Ectodermal cell (in vitro differentiated cells): ENCODE results near the gene LRTM2.

Experiments used
- H3K27ac ChIP-seq: 2 replicates; pipeline ENCODE4 v1.7.0; 2013; ENCODE audit warnings: mild to moderate bottlenecking, low read depth, low read length; ENCODE audit not compliant: insufficient read depth, poor library complexity, severe bottlenecking
- H3K27me3 ChIP-seq: 2 replicates; pipeline ENCODE4 v1.7.0; 2013; ENCODE audit warnings: mild to moderate bottlenecking, low read length; ENCODE audit not compliant: insufficient read depth, control insufficient read depth, poor library complexity, severe bottlenecking
- H3K36me3 ChIP-seq: one replicate; pipeline ENCODE4 v1.7.0; 2013; ENCODE audit warnings: low read length; ENCODE audit not compliant: control insufficient read depth, insufficient read depth
- H3K4me1 ChIP-seq: one replicate; pipeline ENCODE4 v1.7.0; 2013; ENCODE audit warnings: low read length; ENCODE audit not compliant: control insufficient read depth, insufficient read depth
- H3K4me3 ChIP-seq: 2 replicates; pipeline ENCODE4 v1.7.0; 2013; ENCODE audit warnings: low read depth, low read length, control low read depth; ENCODE audit not compliant: insufficient read depth
- H3K9me3 ChIP-seq: 2 replicates; pipeline ENCODE4 v1.7.0; 2013; ENCODE audit warnings: mild to moderate bottlenecking, low read length, moderate library complexity; ENCODE audit not compliant: control insufficient read depth
- WGBS, 2 experiments: methylation state at CpG; one replicate each; pipeline ENCODE4 v1.1.7; 2013; ENCODE audit warnings: missing lambda C conversion rate in 2 of 2; 5-methylcytosine and 5-hydroxymethylcytosine counted together

The LRTM2 gene

DNA sequence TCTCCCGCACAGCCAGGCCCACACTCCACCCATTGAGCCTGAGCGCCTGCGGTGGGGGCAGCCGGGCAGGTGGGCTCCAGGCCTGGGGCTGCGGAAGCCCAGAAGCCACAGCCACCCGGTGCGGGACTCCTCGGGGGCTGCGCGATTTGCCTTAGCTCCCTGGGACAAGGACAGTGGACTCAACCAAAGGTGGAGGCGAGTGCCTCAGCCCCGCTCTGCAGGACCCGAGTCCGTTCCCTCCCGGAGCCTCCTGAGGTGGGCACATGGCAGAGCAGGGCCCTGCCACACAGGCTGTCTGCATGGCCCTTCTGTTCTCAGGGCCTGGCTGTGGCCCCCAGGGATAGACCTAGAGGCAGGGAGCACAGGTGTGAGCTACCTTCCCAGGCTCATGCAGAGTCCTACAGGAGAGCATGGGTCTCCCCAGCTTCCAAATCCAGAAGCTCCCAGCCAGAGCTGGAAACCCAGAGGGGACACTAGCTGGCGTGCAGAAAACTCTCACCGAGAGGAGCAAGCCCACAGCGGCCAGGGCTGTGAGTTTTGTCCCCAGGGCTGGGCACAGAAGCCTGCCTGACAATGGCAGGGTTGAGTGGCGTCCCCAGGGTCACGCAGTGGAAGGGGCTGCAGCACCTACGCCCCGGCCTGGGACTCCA is 22.2 kb upstream of the LRTM2 start:
- Histone ChIP-seq H3K27ac (no peak overlapping the region), H3K4me1 (peaks cover 3% of the 10 kb centered on the region), H3K36me3 (no peaks in the 10 kb centered on the region), H3K27me3 (peaks cover 11% of the 10 kb centered on the region), H3K9me3 (no peaks in the 10 kb centered on the region), H3K4me3 (no peak overlapping the region)
- 86 to 88% methylated on average over 22 of the region's 22 CpGs for WGBS, 2 experiments

DNA sequence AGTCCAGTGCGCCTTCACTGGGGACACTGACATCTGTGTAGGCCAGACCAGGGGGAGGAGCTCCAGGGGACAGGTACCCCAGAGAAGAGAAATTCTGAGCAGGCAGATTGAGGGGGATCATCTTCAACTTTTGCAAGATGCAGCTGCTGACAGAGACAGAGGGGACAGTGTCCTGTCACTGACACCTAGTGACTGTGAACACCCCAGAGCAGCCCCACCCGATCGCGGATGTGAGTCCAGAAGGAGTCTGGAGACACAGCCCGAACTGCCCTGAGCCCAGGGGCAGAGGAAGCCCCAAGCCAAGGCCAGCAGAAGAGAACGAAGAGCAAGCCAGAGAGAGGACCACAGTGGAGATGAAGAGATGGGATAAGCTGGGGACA is 21.7 kb upstream of the LRTM2 start:
- peaks cover 11% of the 10 kb centered on the region for H3K27me3 ChIP-seq
- H3K4me1 ChIP-seq: peaks cover 3% of the 10 kb centered on the region
- H3K36me3 ChIP-seq: no peaks in the 10 kb centered on the region
- no peak overlapping the region for H3K4me3 ChIP-seq
- WGBS, 2 experiments: 95% methylated on average over 6 of the region's 6 CpGs
- no peaks in the 10 kb centered on the region for H3K9me3 ChIP-seq
- no peak overlapping the region for H3K27ac ChIP-seq

DNA sequence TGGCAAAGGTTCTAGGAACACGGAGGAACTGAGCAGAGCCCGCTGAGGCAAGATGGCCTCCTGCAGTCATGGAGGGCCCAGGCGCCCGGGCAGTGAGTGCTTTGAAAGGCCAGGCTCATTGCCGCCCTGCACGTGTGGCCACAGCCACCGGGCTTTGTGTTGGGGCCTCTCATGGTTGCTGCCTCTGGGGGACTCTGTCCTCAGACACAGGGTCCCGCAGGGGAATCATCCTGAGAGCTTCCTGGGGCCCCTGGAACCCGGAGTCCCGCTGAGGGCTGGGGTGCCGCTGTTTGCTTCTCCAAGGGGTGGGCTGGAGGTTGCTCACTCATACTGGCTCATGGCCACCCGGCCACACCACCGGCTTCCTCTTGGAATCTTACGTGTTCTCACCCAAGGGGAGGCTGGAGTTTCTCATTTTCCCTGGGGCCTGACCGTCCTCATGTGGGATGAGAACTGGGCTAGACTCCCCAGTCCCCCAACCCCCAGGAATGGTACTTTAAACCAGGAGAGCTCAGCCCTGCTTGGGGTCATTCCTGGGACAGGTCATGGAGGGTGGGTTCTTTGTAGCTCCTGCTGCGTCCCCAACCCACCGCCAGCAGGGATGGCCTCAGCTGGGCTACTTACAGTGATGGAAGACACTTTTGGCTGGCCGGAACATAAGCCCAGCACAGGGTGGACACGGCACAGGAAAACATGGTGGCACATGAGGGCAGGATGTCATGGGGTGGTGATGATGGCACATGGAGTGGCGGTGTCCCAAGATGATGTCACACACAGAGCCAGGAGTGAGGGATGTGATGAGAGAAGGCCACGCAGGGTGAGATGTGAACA is 21.1 kb upstream of the LRTM2 start:
- no peak overlapping the region for H3K4me3 ChIP-seq

DNA sequence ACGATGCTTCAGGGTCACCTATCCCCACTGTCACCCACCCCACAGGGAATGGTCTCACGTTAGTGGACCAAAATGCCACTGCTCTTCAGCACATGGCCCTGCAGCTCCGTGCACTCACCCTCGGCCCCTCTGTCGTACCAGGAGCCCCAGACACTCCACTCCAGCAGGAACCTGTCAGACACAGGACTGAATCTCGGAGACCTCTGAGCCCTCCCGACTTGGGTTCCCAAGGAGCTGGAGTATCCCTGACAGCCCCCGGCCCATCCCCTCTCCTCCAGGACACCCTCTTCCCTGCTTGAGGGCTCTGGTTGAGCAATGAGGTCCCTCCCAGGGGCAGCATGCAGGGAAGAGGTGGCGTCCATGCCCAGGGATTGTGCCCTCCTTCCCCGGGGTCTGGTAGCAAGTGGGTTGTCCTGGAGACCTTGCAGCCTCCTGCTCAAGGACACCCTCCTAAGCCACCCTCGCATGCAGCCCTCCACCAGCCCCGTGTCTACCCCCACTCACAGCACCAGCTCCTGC is 20.4 kb upstream of the LRTM2 start:
- 92% methylated on average over 12 of the region's 12 CpGs for WGBS, 2 experiments
- Histone ChIP-seq H3K4me3 (no peak overlapping the region), H3K27me3 (peaks cover 11% of the 10 kb centered on the region), H3K9me3 (no peaks in the 10 kb centered on the region), H3K36me3 (no peaks in the 10 kb centered on the region), H3K27ac (no peak overlapping the region), H3K4me1 (no peaks in the 10 kb centered on the region)

More for the DNA sequence above, 21.1 kb upstream of the LRTM2 start:
- Histone ChIP-seq H3K27ac (no peak overlapping the region), H3K4me1 (peaks cover 3% of the 10 kb centered on the region), H3K36me3 (no peaks in the 10 kb centered on the region), H3K27me3 (peaks cover 11% of the 10 kb centered on the region), H3K9me3 (no peaks in the 10 kb centered on the region)
- 90% methylated on average over 21 of the region's 21 CpGs for WGBS, 2 experiments

DNA sequence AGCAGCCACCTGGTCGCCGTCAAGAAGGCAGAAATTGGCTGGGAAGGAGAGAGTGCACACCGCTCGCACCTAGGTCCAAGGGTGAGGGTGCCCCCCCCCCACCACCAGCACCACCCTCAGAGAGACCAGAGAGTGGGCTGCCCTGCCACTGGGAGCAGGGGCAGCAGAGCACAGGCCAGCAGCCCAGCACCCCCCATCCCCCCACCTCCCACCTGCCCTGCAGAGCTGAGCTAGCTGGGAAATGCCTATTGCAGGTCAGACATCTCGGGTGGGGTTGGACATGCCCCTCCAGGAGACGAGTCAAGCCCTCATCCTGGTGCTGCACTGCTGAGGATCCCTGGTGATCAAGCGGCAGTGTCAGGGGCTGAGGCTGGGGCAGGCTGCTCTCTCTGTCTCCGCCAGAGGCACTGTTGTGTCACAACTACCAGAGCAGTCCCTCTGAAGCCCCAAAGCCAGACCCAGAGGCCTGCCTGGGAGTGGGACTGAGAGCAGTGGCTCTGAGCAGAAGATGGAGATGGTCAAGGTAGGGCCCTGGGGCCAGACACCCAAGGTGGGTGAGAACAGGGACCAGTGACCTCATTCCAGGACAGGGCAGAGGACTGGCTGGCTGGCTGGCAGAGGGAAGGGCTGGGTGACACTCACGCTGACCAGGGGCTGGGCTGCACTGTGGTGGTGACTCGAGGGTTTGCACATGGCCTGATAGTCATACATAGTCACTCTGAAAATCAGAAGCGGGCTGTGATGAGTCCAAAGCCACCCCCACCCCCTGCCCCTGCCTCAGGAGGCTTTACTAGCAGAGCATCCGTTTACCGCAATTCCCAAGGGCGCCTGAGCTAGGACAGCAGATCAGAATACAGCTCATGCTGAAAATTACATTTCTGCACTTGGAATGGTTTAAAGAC is 19.7 kb upstream of the LRTM2 start:
- no peaks in the 10 kb centered on the region for H3K36me3 ChIP-seq
- WGBS, 2 experiments: 83% methylated on average over 14 of the region's 14 CpGs
- no peak overlapping the region for H3K4me3 ChIP-seq
- H3K9me3 ChIP-seq: no peaks in the 10 kb centered on the region
- no peak overlapping the region for H3K27ac ChIP-seq
- H3K4me1 ChIP-seq: no peaks in the 10 kb centered on the region
- peaks cover 11% of the 10 kb centered on the region for H3K27me3 ChIP-seq

DNA sequence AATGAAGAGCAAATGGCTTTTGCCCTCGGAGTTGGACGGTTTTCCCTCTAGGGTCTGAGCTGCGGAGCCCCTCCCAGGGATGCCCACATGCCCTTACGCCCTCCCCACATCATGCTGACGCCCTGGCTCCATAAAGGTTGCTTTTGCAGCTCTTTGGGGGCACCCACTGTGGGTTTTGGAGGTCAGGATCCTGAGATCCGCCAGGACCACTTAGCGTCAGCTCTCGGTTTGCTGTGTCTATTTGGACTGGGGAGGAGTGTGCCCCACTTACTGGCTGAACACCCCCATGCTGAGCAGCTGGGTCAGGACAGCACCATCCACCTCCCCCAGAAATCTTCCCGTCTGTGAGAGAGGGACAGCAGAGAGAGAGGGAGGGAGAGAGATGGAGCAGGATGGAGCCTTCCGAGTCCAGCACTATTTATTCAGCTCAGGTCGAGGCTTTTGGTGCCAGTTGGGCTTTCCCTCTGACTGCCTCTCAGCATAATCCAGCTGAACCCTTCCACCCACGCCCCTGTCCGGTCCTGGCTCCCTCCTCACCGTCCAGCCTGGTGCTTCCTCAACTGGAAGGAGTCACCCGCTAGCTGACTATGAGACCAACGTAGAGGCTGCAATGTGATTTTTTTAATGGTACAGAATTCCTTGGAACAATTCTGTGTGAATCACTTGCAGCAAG is 18.9 kb upstream of the LRTM2 start:
- 91 to 93% methylated on average over 16 of the region's 16 CpGs for WGBS, 2 experiments
- Histone ChIP-seq H3K27me3 (peaks cover 7% of the 10 kb centered on the region), H3K36me3 (no peaks in the 10 kb centered on the region), H3K4me1 (no peaks in the 10 kb centered on the region), H3K27ac (no peak overlapping the region), H3K4me3 (no peak overlapping the region), H3K9me3 (no peaks in the 10 kb centered on the region)

DNA sequence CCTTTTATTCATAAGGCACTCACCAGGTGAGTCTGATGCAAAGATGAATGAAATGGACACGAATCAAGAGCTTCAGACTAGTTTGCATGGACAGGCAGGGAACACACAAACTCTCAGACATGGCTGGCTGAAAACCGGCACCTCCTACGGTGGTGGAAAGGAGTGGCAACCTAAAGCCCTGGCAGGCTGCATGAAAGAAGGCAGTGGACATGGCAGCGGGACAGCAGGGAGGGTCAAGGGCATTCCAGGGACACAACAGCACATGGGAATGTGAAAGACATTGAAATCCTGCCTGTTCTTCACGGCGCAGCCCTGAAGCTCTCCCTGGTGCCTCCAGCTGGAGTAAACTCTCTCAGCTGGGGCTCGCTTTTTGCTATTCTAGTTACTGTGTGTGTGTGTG is 16.6 kb upstream of the LRTM2 start:
- no peak overlapping the region for H3K27ac ChIP-seq
- 90 to 92% methylated on average over 7 of the region's 7 CpGs for WGBS, 2 experiments
- H3K27me3 ChIP-seq: no peaks in the 10 kb centered on the region
- H3K9me3 ChIP-seq: no peaks in the 10 kb centered on the region
- no peaks in the 10 kb centered on the region for H3K4me1 ChIP-seq
- H3K36me3 ChIP-seq: no peaks in the 10 kb centered on the region
- H3K4me3 ChIP-seq: no peak overlapping the region

DNA sequence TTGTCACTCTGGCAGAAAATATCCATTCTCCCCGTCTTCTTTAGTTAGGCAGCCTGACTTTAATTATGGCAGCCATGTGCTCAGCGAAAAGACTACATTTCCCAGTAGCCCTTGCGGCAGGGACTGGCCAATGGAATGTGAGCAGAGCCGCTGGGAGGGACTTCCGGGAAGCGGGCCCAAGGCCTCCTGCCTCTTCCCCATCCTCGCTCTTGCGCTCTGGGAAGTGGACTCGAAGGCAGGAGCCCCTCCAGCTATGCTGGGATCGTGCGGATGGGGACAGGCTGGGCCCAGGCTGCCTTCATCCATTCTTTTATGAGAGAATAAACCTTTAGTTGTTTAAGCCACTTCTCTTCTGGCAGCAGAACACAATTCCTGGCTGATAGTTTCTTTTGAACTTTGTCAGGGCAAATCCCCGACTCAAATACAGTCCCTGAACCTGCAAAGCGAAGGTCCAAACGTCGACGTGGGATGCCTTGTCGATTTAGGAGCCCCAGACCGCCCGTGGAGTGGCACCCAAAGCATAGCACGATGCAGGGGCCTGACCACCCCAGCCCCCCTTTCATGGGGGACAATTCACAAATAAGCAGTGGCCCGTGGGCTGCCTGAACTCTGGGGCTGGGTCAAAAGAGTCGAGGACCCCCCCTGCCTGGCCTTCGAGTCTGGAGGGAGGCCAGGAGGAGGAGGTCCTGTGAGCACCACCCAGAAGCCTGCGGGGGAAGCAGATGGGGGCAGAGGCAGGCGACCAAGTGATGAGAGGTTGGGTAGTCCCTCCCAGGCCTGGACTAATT is 15.6 kb upstream of the LRTM2 start:
- Histone ChIP-seq H3K9me3 (no peaks in the 10 kb centered on the region), H3K4me3 (no peak overlapping the region), H3K4me1 (no peaks in the 10 kb centered on the region), H3K27ac (no peak overlapping the region), H3K27me3 (no peaks in the 10 kb centered on the region), H3K36me3 (no peaks in the 10 kb centered on the region)
- 56 to 58% methylated on average over 25 of the region's 25 CpGs for WGBS, 2 experiments

DNA sequence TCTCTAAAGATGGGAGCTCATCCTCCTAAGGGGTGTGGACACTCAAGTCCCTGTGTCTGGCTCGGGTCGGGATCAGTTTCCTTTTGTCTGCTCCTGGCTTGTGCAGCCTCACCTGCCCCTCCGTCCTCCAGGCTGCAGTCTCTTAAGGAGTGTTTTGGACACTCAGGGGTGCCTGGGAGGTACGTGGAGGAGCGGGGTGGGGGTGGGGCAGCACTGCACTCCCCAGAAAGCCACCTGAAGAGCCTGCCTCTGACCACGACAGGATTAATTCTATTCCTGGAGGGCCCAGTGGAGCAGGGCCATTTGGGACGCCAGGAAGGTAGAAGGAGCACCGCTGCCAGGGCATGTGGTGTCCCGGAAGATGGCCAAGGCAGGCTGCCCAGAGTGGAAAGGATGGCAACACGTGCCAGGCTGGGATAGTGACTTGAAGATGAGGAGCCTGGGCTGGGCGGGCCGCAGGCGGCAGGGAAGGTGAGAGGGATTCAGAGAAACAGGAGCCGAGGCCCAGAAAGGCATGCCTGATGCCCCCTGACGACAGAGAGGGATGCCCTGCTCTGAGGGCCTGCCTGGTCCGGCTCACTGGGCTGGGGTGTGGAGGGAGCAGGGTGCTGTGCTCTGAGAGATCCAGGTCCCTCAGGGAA is 14.8 kb upstream of the LRTM2 start:
- Histone ChIP-seq H3K27me3 (no peaks in the 10 kb centered on the region), H3K4me1 (no peaks in the 10 kb centered on the region), H3K36me3 (no peaks in the 10 kb centered on the region), H3K9me3 (no peaks in the 10 kb centered on the region), H3K27ac (no peak overlapping the region), H3K4me3 (no peak overlapping the region)
- 93 to 95% methylated on average over 16 of the region's 16 CpGs for WGBS, 2 experiments
